Measurements from ENCODE around the gene HYCC1. TPM values are rescaled to one million over a fixed set of nuclear protein-coding genes. Genes with fewer than 3 reads are reported as not detected.

The HYCC1 gene
- total and polyA plus RNA-seq, 9 of the 15 experiments (the other 6 are each of a cell fraction or from before 2014, with no cell fraction given), result 11.2 to 40.6 (median 37.9) TPM

GRCh38 chr7:23004247-23004520 is 9.7 kb downstream of the HYCC1 start (continued):
- TF ChIP-seq ETV1 (tag; conservative IDR thresholded peaks at IDR 0.05; ENCODE audit: low read depth), result no peak

- ATAC-seq, result no peak
- no peak overlapping the region for H2AFZ ChIP-seq (ENCODE audit: low read depth, low read length)
- no peak overlapping the region for H3K9ac ChIP-seq (ENCODE audit: insufficient read depth in 1 of 2, low read depth in 2 of 2, low read length in 2 of 2)
- H3K4me3 ChIP-seq, result no peak overlapping the region
- POLR2A ChIA-PET, result interaction anchor here (1.4 to 3.2 kb wide), 3 partner anchors 8 to 19 kb away, joined by 3 to 12 read pairs (median 6); no protein-coding TSS in a partner anchor
- FAIRE-seq, result no peak
- CTCF ChIA-PET (ENCODE audit: low intra/inter-chr PET ratio), result no interaction called here
- H3K4me2 ChIP-seq (ENCODE audit: insufficient read depth, low read length), result no peak overlapping the region
- no TSS peak for BruUV-seq (replicated peaks)
- TF ChIP-seq KLF1 (tag; IDR thresholded peaks at IDR 0.05) (no peak), HNRNPL (IDR thresholded peaks at IDR 0.05; ENCODE audit: low read depth, low read length) (no peak), IRF1 (CRISPR knock-in tag; IDR thresholded peaks at IDR 0.05; ENCODE audit: borderline replicate concordance) (no peak), SREBF2 (CRISPR knock-in tag; IDR thresholded peaks at IDR 0.05) (no peak), ZNF282 (CRISPR knock-in tag; IDR thresholded peaks at IDR 0.05) (no peak), HMG20B (CRISPR knock-in tag; IDR thresholded peaks at IDR 0.05) (no peak), NCOR1 (IDR thresholded peaks at IDR 0.05) (no peak), EP400 (IDR thresholded peaks at IDR 0.05) (no peak)
- no peak overlapping the region for H3K27ac ChIP-seq (ENCODE audit: extremely low read depth, low read depth, low read length)
- in situ Hi-C loops (cut with MboI) (no loop called here), intact Hi-C loops (cut with micrococcal nuclease) (no loop called here)
- H3K4me1 ChIP-seq (replicated peaks in 1 of 2; ENCODE audit: control insufficient read depth in 2 of 2, insufficient read depth in 2 of 2, low read length in 2 of 2), result no peaks in the 10 kb centered on the region
- no peaks in the 10 kb centered on the region for H3K27me3 ChIP-seq (ENCODE audit: control insufficient read depth in 2 of 2, insufficient read depth in 2 of 2, low read length in 2 of 2)
- H3K36me3 ChIP-seq (ENCODE audit: control insufficient read depth, insufficient read depth, low read length), result no peaks in the 10 kb centered on the region
- peaks cover 86% of the 10 kb centered on the region for H3K79me2 ChIP-seq (ENCODE audit: control insufficient read depth, insufficient read depth, low read length)
- no peaks in the 10 kb centered on the region for H3K9me1 ChIP-seq (ENCODE audit: control insufficient read depth, insufficient read depth, low read length)
- no peaks in the 10 kb centered on the region for H4K20me1 ChIP-seq (replicated peaks; ENCODE audit: control insufficient read depth, insufficient read depth, low read length)
- H3K9me3 ChIP-seq (replicated peaks; ENCODE audit: control insufficient read depth, insufficient read depth, low read depth, low read length), result no peaks in the 10 kb centered on the region
- DNase-seq (ENCODE audit: extremely low read depth in 1 of 4, low spot score in 3 of 4), result no peak
- 59% methylated on average over 2 of the region's 2 CpGs for WGBS (ENCODE audit: insufficient coverage, low coverage, missing lambda C conversion rate)
Measured at GRCh38 chr7:23003505-23004246, 10.3 kb downstream of the HYCC1 start.

Measured in K562 (cell line).